ELR (cell line): ENCODE measurements around the gene PAPOLB.
A peak's percentile ranks its signal among the peaks of the same experiment; 100 is the strongest.
"Not testable (repeated sequence)": the region's sequence is repeated elsewhere in the genome, so short reads cannot be mapped to it uniquely, and the experiment has no call there.

Experiments used
- DNase-seq: peaks from one replicate; pipeline ENCODE4 v3.0.0-alpha.2; 2015; ENCODE audit warnings: low read depth

The PAPOLB gene

GRCh38 chr7:4861673-4862072 lies at the start of gene PAPOLB:
TSS of gene PAPOLB (minus strand) at chr7:4862030. CDS start at chr7:4861810, 220 bp downstream.
- DNase-seq, result no peak

- no peak for DNase-seq
Observed at GRCh38 chr7:4911111-4911828, 49.4 kb upstream of the PAPOLB start.

DNA sequence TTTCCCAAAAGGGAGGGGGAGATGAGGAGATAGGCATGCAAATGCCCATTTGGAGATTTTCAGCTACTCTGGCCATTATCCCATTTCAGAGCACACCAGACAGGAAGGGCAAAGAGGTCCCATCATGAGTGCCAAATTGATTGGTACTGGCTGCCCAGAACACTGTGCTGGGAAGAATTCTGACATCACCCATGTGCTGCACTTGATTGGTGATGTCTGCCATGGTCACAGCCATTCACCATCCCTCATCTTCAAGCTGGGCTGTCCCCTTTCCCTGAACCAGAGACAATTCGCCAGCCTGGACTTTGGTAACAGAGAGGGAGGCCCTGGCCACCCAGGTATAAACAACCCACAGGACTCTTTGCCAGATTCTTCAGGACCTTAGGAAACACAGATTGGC lies 44.9 kb upstream of the PAPOLB start:
- DNase-seq, result peak; percentile 7

DNA sequence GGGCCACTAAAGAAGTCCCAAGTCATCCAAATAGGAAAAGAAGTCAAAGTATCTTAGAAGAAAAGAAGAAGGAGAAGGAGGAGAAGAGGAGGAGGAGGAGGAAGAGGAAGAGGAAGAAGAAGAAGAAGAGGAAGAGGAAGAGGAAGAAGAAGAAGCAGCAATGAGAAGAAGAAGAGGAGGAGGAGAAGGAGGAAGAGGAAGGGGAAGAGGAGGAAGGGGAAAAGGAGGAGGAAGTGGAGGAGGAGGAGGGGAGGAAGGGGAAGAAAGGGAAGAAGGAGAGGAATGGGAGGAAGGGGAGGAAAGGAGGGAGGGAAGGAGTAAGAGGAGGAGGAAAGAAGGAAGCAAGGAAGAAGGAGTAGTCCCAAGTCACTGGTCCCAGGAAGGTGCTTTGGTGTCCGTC lies 43.3 kb upstream of the PAPOLB start:
- no peak for DNase-seq

GRCh38 chr7:4904346-4904745 lies 42.5 kb upstream of the PAPOLB start:
- no peak for DNase-seq

- no peak for DNase-seq
Observed at GRCh38 chr7:4895766-4896165, 33.9 kb upstream of the PAPOLB start.

- DNase-seq, result no peak
Observed at GRCh38 chr7:4894482-4894881, 32.7 kb upstream of the PAPOLB start.

DNA sequence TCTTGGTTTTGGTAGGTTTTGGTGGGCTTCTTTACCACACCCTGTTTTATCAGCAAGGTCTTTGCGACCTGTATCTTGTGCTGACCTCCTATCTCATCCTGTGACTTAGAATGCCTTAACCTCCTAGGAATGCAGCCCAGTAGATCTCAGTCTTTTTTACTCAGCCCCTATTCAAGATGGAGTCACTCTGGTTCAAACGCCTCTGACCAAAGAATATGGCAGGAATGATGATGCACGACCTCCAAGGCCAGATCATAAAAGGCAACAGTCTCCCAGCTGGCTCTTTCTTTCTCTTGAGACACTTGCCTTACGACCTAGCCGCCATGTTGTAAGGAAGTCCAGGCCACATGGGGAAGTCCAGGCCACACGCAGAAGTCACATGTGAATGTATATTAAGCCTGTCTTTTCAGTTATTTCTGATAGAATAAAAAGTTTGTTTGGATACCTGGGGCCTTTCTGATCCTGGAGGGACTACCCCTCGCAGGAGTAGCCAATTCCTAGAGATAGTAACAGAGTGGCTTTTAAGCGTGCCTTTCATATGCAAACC lies 32.2 kb upstream of the PAPOLB start:
- no peak for DNase-seq

GRCh38 chr7:4893188-4893587 lies 31.4 kb upstream of the PAPOLB start:
- not testable (repeated sequence) for DNase-seq

- not testable (repeated sequence) for DNase-seq
Observed at GRCh38 chr7:4891522-4891921, 29.7 kb upstream of the PAPOLB start.

DNA sequence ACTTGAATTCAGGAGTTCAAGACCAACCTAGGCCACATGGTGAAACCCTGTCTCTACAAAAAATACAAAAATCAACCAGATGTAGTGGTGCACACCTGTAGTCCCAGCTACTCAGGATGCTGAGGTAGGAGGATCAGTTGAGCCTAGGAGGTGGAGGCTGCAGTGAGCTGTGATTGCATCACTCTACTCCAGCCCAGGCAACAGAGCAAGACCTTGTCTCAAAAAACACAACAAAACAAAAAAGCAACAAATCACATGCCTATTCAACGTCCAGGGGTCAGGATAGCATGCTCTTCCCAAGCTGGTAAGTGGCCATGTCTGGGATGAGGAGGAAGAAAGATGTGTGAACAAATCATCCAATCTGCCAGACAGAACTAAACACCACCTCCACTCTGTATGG lies 27.9 kb upstream of the PAPOLB start:
- no peak for DNase-seq

GRCh38 chr7:4888161-4888560 lies 26.3 kb upstream of the PAPOLB start:
- no peak for DNase-seq

DNA sequence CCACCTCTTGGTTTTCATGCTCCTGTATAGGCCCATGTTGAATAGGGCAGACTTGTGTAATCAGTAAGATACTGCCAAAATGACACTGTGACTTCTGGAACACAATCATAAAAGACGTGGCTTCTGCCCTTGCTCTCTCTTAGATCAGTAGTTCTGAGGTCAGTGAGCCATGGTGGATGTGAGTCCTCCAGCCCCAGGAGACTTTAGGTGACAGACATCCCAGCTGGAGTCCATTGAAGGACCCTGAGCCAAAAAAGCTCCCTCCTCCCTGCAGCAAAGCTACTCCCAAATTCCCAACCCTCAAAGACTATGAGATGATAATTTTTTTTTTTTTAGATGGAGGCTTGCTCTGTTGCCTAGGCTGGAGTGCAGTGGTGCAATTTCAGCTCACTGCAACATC lies 24.8 kb upstream of the PAPOLB start:
- no peak for DNase-seq

DNA sequence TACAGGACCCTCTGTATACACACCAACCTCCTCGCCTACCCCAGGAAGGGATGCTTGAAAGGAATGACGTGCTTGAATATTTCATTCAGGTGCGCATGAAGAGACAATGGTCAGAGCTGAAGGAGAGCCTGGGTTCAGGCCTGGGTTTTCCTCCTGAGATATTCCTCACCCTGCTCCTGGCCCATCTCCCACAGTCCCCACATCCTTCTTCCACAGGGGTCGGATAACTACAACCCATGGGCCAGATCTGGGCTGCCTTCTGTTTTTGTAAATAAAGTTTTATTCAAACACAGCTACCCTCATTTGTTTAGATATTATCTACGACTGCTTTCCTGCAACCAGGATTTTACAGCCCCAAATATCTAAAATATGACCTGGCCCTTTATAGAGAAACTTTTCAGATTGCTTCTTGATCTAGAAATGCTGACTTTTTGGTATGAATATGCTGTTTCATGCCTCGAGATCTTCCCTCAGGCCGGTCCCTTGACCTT lies 23.5 kb upstream of the PAPOLB start:
- DNase-seq, result no peak

GRCh38 chr7:4884164-4884563 lies 22.3 kb upstream of the PAPOLB start:
- no peak for DNase-seq

GRCh38 chr7:4883372-4884144 lies 21.7 kb upstream of the PAPOLB start, which contains the start of gene RADIL:
TSS of gene RADIL (minus strand) at chr7:4883716. CDS start at chr7:4878139, 5,577 bp downstream.
- DNase-seq, result peak; percentile 68

GRCh38 chr7:4883033-4883371 lies 21.2 kb upstream of the PAPOLB start:
- no peak for DNase-seq

- DNase-seq, result peak; percentile 46
Observed at GRCh38 chr7:4882169-4883032, 20.6 kb upstream of the PAPOLB start.

GRCh38 chr7:4880218-4880617 lies 18.4 kb upstream of the PAPOLB start:
- no peak for DNase-seq

- DNase-seq, result no peak
Observed at GRCh38 chr7:4879396-4880081, 17.7 kb upstream of the PAPOLB start.
